NCI-H345 treated with DMSO at 0.1 percent for 48 hours (cell line): ENCODE results near the gene EYA3.
"Not testable (repeated sequence)": the region's sequence is repeated elsewhere in the genome, so short reads cannot be mapped to it uniquely, and the experiment has no call there.

ENCODE experiments used
- DNase-seq: peaks from one replicate; lab custom pipeline; 2025; ENCODE audit not compliant: unreplicated experiment; lab: John Stamatoyannopoulos, UW

Gene EYA3

GRCh38 chr1:28028873-28029654, 59.3 kb downstream of the EYA3 start:
- DNase-seq = no peak

DNA sequence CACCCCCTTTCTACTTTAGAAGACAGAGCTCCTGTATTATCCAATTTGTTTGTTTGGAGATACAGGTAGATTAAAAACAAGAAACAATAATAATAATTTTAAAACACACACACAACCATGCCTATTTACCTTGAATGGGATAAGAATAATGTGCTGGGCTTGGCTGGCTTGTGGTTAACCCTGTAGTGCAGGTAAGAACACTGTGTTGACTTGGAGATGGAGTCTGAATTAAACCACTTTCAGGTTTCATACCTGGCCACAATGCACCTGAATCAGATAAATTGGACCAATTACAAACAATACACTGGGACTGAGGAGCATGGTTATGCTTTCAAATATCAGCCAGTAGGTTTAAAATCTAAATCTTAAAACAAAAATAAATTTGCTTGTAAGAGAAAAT, 60.8 kb downstream of the EYA3 start:
- no peak for DNase-seq

DNA sequence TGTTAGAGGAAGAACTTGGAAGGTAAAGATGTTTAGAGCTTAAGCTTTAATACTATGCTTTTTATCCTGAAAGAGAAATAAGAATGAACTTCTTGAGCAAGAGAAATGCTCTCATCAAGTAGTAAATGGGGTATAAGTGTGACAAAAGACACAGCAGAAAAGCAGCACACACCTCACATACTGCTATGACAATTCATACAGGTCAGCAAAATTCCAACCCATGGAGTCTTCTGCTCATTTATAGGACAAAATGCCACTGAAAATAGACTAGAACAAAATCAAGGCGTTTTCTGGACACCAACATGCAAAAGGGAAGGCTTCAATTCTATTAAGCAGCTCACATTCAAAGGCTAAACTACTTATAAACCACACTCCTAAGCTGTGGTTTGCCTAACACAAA, 61.2 kb downstream of the EYA3 start:
- DNase-seq = no peak

DNA sequence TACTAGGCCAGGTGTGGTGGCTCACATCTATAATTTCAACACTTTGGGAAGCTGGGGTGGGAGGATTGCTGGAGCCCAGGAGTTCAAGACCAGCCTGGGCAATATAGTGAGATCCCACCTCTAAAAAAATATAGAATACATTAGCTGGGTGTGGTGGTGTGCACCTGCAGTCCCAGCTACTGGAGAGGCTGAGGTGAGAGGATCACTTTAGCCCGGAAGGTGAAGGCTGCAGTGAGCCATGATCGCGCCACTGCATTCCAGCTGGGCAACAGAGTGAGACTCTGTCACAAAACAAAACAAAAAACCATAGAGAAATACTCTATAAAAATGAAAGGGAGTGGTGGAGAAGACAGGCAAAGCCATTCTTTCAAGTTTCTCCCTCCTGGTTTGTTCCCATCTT, 62.1 kb downstream of the EYA3 start:
- DNase-seq = no peak

GRCh38 chr1:28021064-28021463, 67.3 kb downstream of the EYA3 start:
- no peak for DNase-seq

- DNase-seq = no peak
These were observed 77.4 kb downstream of the EYA3 start for GRCh38 chr1:28010969-28011368.

DNA sequence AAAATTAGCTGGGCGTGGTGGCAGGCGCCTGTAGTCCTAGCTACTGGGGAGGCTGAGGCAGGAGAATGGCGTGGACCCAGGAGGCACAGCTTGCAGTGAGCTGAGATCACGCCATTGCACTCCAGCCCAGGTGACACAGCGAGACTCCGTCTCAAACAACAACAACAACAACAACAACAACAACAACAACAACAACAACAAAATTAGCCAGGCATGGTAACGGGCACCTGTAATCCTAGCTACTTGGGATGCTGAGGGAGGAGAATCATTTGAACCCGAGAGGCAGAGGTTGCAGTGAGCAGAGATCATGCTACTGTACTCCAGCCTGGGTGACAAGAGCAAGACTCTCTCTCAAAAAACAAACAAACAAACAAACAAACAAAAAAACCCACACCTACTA, 85.3 kb downstream of the EYA3 start:
- not testable (repeated sequence) for DNase-seq

- no peak for DNase-seq
These were observed 85.8 kb downstream of the EYA3 start for GRCh38 chr1:28002600-28002999.

DNA sequence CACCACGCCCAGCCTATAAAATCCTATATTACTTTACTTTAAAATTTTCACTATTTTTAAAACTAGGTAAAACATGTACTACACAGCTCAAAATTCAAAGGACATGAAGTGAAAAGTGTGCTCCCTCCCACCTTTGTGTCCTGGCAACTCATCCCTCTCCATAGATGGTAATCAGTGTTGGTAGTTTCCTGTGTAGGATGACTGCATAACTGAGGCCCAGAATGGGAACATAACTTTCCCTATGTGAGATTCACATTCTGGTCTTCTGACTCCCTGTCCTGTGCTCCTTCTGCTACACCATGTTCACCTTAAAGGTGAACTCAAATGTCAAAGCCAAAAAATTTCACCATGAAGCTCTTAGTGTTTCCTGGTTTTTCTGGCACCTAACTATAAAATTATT, 89.4 kb downstream of the EYA3 start:
- no peak for DNase-seq

- DNase-seq = not testable (repeated sequence)
These were observed 93.9 kb downstream of the EYA3 start for GRCh38 chr1:27994526-27994925.

GRCh38 chr1:27994060-27994459, 94.3 kb downstream of the EYA3 start:
- DNase-seq = no peak

GRCh38 chr1:27993241-27993640, 95.2 kb downstream of the EYA3 start:
- no peak for DNase-seq

GRCh38 chr1:27992276-27992675, 96.1 kb downstream of the EYA3 start:
- DNase-seq = no peak

GRCh38 chr1:27990920-27991537, 97.4 kb downstream of the EYA3 start:
- no peak for DNase-seq

GRCh38 chr1:27981145-27981544, 107.3 kb downstream of the EYA3 start:
- no peak for DNase-seq

DNA sequence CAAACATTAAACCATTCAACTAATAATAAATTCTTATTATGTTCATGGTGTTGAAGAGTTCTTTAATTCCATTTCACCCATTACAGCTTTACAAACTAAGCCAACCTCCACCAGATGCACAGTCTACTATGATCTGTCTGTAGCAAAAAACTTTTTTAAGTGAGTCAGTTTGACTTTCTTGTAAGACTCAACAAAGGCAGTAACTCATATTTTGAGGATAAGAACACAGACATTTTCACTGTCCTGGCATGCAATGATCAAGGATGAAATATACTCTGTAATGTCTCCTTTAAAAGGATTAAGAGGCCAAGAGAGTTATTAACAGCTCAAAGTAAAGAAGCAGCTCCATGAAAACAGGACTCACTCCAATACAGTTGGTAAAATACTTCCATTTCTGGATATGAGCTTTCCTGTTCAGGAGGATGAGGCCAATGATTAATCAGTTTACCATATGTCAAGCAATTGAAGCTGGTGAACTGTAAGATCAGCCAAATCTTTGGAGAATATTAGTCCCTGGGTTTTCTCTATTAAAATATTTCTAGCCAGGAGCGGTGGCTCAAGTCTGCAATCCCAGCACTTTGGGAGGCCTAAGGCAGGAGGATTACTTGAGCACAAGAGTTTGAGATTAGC, 108.1 kb downstream of the EYA3 start:
- DNase-seq = no peak

GRCh38 chr1:27979859-27980201, 108.6 kb downstream of the EYA3 start:
- no peak for DNase-seq

GRCh38 chr1:27979151-27979858, 109.1 kb downstream of the EYA3 start:
- peak; percentile 5 for DNase-seq

DNA sequence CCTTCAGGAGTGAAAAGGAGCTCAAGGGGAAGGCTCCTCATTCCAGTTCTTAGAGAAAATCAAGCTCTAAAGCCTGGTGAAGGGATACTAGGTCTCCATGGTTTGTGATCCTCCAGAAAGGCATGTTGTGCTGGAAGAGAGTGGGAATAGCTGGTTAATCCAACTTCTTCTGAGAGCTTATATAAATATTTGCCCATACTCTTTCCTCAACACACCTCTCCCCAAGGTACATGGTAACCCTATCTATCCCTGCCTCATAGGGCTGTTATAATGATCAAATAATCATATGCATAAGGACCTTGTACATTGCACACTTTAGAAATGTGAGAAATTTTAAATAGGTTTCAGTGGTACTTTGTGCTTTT, 114.0 kb downstream of the EYA3 start:
- DNase-seq = no peak

DNA sequence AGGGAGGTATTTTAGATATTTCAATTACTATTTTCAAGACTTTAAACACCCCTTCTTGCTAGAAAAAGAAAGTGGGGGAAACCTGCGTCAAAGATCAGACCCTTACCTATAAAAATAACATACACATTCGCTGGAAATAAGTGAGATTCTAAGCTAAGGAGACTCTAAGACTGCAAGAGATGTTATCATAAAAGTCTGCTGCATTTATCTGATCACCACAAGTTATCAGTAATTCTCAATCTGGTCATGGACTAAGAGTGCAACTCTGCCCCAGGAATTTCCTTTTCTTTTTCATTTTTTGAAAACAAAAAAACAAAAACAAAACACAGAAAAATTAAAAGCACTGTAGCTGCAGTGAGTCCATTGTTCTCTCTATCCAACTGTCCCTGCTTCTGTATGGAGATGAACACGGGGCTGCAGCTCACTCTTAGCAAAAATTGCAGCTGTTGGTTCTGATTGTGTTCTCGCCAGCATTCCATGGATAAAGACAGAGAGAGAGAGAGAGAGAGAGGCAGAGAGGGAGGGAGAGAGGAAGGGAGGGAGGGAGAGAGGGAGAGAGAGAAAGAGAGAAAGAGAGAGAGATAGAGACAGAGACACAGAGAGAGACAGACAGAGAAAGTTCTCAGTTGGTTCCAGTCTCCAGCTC, 114.5 kb downstream of the EYA3 start:
- DNase-seq = no peak

DNA sequence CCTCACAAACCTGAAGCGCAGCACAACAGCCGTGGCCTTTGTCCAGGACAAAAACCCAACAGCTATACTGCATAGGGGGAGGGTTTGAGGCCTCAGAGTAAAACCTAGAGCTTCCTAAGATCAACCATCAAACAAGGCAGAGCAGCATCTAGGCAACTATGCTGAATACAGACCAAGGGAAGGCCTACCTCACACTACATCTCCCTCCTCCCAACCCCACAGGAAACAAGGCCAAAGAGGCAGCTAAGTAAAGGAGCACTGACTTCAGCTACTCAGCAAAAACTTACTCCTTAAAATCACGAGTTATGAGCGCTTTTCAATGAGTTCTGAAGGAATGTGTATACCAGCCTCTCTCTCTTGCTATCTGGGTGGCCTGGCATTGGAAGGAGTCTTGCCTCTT, 116.3 kb downstream of the EYA3 start:
- DNase-seq = no peak
